HepG2 (cell line): ENCODE results near the gene SYMPK. TPM values are rescaled to one million over a fixed set of nuclear protein-coding genes. Genes with fewer than 3 reads are reported as not detected.

ENCODE experiments used
- AKNA ChIP-seq: sonication (generic); formaldehyde crosslinking; IDR thresholded peaks from 2 replicates; pipeline ENCODE4 v1.4.0; 2020; ENCODE audit warnings: missing genetic modification reagents, borderline replicate concordance
- HNRNPLL ChIP-seq: fragments of 200-400 bp; formaldehyde crosslinking; IDR thresholded peaks from 2 replicates; pipeline ENCODE4 v1.6.1; 2017; ENCODE audit warnings: mild to moderate bottlenecking, low read depth, low read length; ENCODE audit not compliant: poor library complexity, severe bottlenecking
- KDM4B ChIP-seq: sonication (generic); formaldehyde crosslinking; IDR thresholded peaks from 2 replicates; pipeline ENCODE4 v1.4.0; 2020; ENCODE audit warnings: missing genetic modification reagents
- MEF2D ChIP-seq: sonication (generic); formaldehyde crosslinking; IDR thresholded peaks from 2 replicates; pipeline ENCODE4 v1.5.1; 2020; ENCODE audit warnings: mild to moderate bottlenecking, missing genetic modification reagents
- NAIF1 ChIP-seq: sonication (generic); formaldehyde crosslinking; IDR thresholded peaks from 2 replicates; pipeline ENCODE4 v1.5.0; 2020; ENCODE audit warnings: mild to moderate bottlenecking, missing genetic modification reagents, borderline replicate concordance
- SNAI1 ChIP-seq: sonication (generic); formaldehyde crosslinking; IDR thresholded peaks from 2 replicates; pipeline ENCODE4 v1.5.0; 2020; ENCODE audit warnings: mild to moderate bottlenecking, missing genetic modification reagents, borderline replicate concordance
- TSC22D2 ChIP-seq: sonication (generic); formaldehyde crosslinking; IDR thresholded peaks from 2 replicates; pipeline ENCODE4 v1.5.1; 2020; ENCODE audit warnings: missing genetic modification reagents, mild to moderate bottlenecking, borderline replicate concordance
- YEATS2 ChIP-seq: sonication (generic); formaldehyde crosslinking; IDR thresholded peaks from 2 replicates; pipeline ENCODE4 v1.4.0; 2020; ENCODE audit warnings: missing genetic modification reagents, borderline replicate concordance
- ZBTB34 ChIP-seq: sonication (generic); formaldehyde crosslinking; IDR thresholded peaks from 2 replicates; pipeline ENCODE4 v1.8.0; 2022; ENCODE audit warnings: mild to moderate bottlenecking, missing genetic modification reagents
- ZFP36L2 ChIP-seq: sonication (generic); formaldehyde crosslinking; IDR thresholded peaks from 2 replicates; pipeline ENCODE4 v1.4.0; 2020; ENCODE audit warnings: missing genetic modification reagents
- ZFP62 ChIP-seq: sonication (generic); formaldehyde crosslinking; IDR thresholded peaks from 2 replicates; pipeline ENCODE4 v1.4.0; 2020; ENCODE audit warnings: missing genetic modification reagents
- ZNF12 ChIP-seq: sonication (generic); formaldehyde crosslinking; IDR thresholded peaks from 2 replicates; pipeline ENCODE4 v1.5.0; 2020; ENCODE audit warnings: missing genetic modification reagents
- ZNF143 ChIP-seq: sonication (generic); formaldehyde crosslinking; IDR thresholded peaks from 2 replicates; pipeline ENCODE4 v1.4.0; 2020; ENCODE audit warnings: missing genetic modification reagents
- ZNF207 ChIP-seq: fragments of 450-650 bp; IDR thresholded peaks from 2 replicates; pipeline ENCODE4 v1.6.1; 2016; ENCODE audit warnings: antibody characterized with exemption, borderline replicate concordance
- ZNF512B ChIP-seq: sonication (generic); formaldehyde crosslinking; IDR thresholded peaks from 2 replicates; pipeline ENCODE4 v1.5.1; 2020; ENCODE audit warnings: missing genetic modification reagents, mild to moderate bottlenecking, borderline replicate concordance
- ZNF543 ChIP-seq: sonication (generic); formaldehyde crosslinking; IDR thresholded peaks from 2 replicates; pipeline ENCODE4 v1.4.0; 2020; ENCODE audit warnings: mild to moderate bottlenecking, missing genetic modification reagents
- ZNF567 ChIP-seq: sonication (generic); formaldehyde crosslinking; IDR thresholded peaks from 2 replicates; pipeline ENCODE4 v1.8.1; 2023; ENCODE audit warnings: mild to moderate bottlenecking, missing genetic modification reagents, borderline replicate concordance
- ZNF816 ChIP-seq: sonication (generic); formaldehyde crosslinking; IDR thresholded peaks from 2 replicates; pipeline ENCODE4 v1.8.0; 2022; ENCODE audit warnings: missing genetic modification reagents, mild to moderate bottlenecking, borderline replicate concordance
- ZSCAN29 ChIP-seq: sonication (generic); formaldehyde crosslinking; conservative IDR thresholded peaks from 2 replicates; pipeline ENCODE4 v1.4.0; 2020; ENCODE audit warnings: mild to moderate bottlenecking, missing genetic modification reagents
- polyA plus RNA-seq, 8 experiments: library from polyadenylated mRNA; depleted of rRNA in 3 of 8; stranded (reverse) in 7 of 8; unstranded in 1 of 8; fragments of >200 nt; fragmentation: Illumina TruSeq in 4 of 8; extraction: Trizol in 4 of 8; gene quantifications; 2 replicates each; pipeline versions ENCODE4 v1.2.1 to v1.2.3, GENCODE V29; 2011 to 2016; ENCODE audit warnings: low read depth in 4 of 8, missing spikeins in 1 of 8, mixed read lengths in 1 of 8; ENCODE audit not compliant: insufficient read depth in 1 of 8
- total RNA-seq, 5 experiments: library from RNA; depleted of rRNA; stranded (reverse); fragments of >200 nt; fragmentation: Illumina TruSeq; extraction: Trizol; gene quantifications; 2 replicates each; pipeline ENCODE4 v1.2.3, GENCODE V29; 2016; ENCODE audit warnings: low read depth in 1 of 5

The SYMPK gene
- total and polyA plus RNA-seq, 2 of the 13 experiments (the other 11 are each of a cell fraction or from before 2014, with no cell fraction given): 21.9 to 55.7 TPM

GRCh38 chr19:45882652-45883585, 20.0 kb upstream of the SYMPK start (continued):
- no peak for TF ChIP-seq AKNA (CRISPR knock-in tag)
- TF ChIP-seq ZSCAN29 (CRISPR knock-in tag): peak; percentile 60
- no peak for TF ChIP-seq ZFP62 (CRISPR knock-in tag)
- no peak for TF ChIP-seq ZNF207
- peak; percentile 81 for TF ChIP-seq ZNF567 (CRISPR knock-in tag)
- peak; percentile 63; the same call in 1 of the 2 replicates for TF ChIP-seq ZNF12 (CRISPR knock-in tag)
- peak; percentile 16; the same call in 1 of the 2 replicates for TF ChIP-seq YEATS2 (CRISPR knock-in tag)
- peak; percentile 82 for TF ChIP-seq NAIF1 (CRISPR knock-in tag)
- no peak for TF ChIP-seq ZFP36L2 (CRISPR knock-in tag)
- TF ChIP-seq KDM4B (CRISPR knock-in tag): peak; percentile 86; the same call in 1 of the 2 replicates
- TF ChIP-seq ZNF512B (CRISPR knock-in tag): 0 out of 2 replicates have a peak, but pooled peaks have one; percentile 49
- TF ChIP-seq SNAI1: no peak
- TF ChIP-seq ZBTB34 (CRISPR knock-in tag): no peak
- 0 out of 2 replicates have a peak, but pooled peaks have one; percentile 59 for TF ChIP-seq TSC22D2 (CRISPR knock-in tag)
- TF ChIP-seq ZNF543: no peak; the same call in 1 of the 2 replicates
- TF ChIP-seq MEF2D (CRISPR knock-in tag): no peak; the same call in 1 of the 2 replicates
- peak; percentile 67; the same call in 1 of the 2 replicates for TF ChIP-seq ZNF143 (CRISPR knock-in tag)
- TF ChIP-seq HNRNPLL: peak; percentile 53
- TF ChIP-seq ZNF816 (CRISPR knock-in tag): peak; percentile 53
